CD4-positive, alpha-beta T cell treated with Interleukin-6 for 4 hours (primary cell): ENCODE results near the gene PGPEP1.
"Not testable (repeated sequence)": the region's sequence is repeated elsewhere in the genome, so short reads cannot be mapped to it uniquely, and the experiment has no call there.

Source experiments
- DNase-seq: peaks from one replicate; pipeline ENCODE4 v3.0.0-alpha.2; 2020; ENCODE audit warnings: mixed read lengths

PGPEP1 gene

GRCh38 chr19:18364826-18365528 lies 24.6 kb downstream of the PGPEP1 start:
- DNase-seq: no peak

- no peak for DNase-seq
These were observed 25.6 kb downstream of the PGPEP1 start for GRCh38 chr19:18366021-18366435.

- no peak for DNase-seq
These were observed 28.3 kb downstream of the PGPEP1 start for GRCh38 chr19:18368504-18369222.

GRCh38 chr19:18373407-18373891 lies 33.1 kb downstream of the PGPEP1 start:
- no peak for DNase-seq

- DNase-seq: peak; percentile 42
These were observed 33.7 kb downstream of the PGPEP1 start for GRCh38 chr19:18373892-18374629.

GRCh38 chr19:18377026-18377425 lies 36.6 kb downstream of the PGPEP1 start:
- no peak for DNase-seq

GRCh38 chr19:18379803-18380747 lies 39.7 kb downstream of the PGPEP1 start:
- no peak for DNase-seq

- no peak for DNase-seq
These were observed 40.4 kb downstream of the PGPEP1 start for GRCh38 chr19:18380843-18381242.

GRCh38 chr19:18383622-18384021 lies 43.2 kb downstream of the PGPEP1 start:
- not testable (repeated sequence) for DNase-seq

- DNase-seq: no peak
These were observed 44.4 kb downstream of the PGPEP1 start for GRCh38 chr19:18384775-18385174.

GRCh38 chr19:18385359-18385674 lies 44.9 kb downstream of the PGPEP1 start:
- no peak for DNase-seq

- peak; percentile 34 for DNase-seq
These were observed 45.5 kb downstream of the PGPEP1 start, which contains the start of gene GDF15 for GRCh38 chr19:18385675-18386542. Gene GDF15, plus strand, starts transcription at chr19:18386158. Its CDS starts 32 bp downstream, at chr19:18386190.

- no peak for DNase-seq
These were observed 46.3 kb downstream of the PGPEP1 start for GRCh38 chr19:18386543-18387271.

- DNase-seq: peak; percentile 80
These were observed 47.9 kb downstream of the PGPEP1 start for GRCh38 chr19:18388100-18388959.

- DNase-seq: no peak
These were observed 48.7 kb downstream of the PGPEP1 start for GRCh38 chr19:18388960-18389725.

GRCh38 chr19:18389726-18390064 lies 49.3 kb downstream of the PGPEP1 start:
- DNase-seq: no peak

GRCh38 chr19:18390065-18390907 lies 49.9 kb downstream of the PGPEP1 start:
- DNase-seq: no peak

GRCh38 chr19:18391509-18392075 lies 51.2 kb downstream of the PGPEP1 start:
- DNase-seq: no peak
